Measurements from ENCODE around the gene MCF2L2. TPM values are rescaled to one million over a fixed set of nuclear protein-coding genes. Genes with fewer than 3 reads are reported as not detected.
"Not testable (repeated sequence)": the region's sequence is repeated elsewhere in the genome, so short reads cannot be mapped to it uniquely, and the experiment has no call there.

The MCF2L2 gene
- total and polyA plus RNA-seq, 9 donors = 0.12 to 2.2 (median 0.61) TPM

DNA sequence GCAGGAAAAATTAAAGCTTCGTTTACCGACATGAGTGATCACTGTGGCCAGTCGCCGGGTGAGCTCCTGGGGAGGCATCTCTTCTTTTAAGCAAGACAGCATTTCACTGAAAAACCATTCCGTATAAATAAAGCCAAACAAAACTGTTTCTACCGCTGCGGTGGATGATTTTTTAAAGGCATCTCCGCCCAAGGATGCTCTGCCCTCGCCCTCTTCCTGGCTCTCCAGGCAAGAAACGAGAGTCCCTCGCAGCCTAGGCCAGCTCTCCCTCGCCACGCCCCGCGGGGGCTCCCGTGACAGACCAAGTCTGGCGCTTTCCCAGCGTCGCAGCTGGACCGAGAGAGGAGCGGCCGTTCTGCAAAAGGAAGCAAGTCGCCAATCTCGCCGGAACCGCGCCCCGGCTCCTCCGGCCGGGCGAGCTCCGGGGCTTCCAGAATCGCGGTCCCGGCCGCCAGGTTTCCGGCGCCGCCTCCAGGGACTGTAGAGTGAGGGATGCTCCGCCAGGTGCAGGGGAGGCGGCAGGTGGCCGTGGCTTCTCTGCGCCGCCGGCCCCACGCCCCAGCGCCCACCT is 458 bp downstream of the MCF2L2 start:
- no peaks in the 10 kb centered on the region for H3K36me3 ChIP-seq
- H3K9me3 ChIP-seq = peaks cover 0 to 4% of the 10 kb centered on the region in 2 donors
- peaks cover 3% of the 10 kb centered on the region for H3K4me1 ChIP-seq (ENCODE audit: insufficient read depth)
- TF ChIP-seq, protein P1, sequence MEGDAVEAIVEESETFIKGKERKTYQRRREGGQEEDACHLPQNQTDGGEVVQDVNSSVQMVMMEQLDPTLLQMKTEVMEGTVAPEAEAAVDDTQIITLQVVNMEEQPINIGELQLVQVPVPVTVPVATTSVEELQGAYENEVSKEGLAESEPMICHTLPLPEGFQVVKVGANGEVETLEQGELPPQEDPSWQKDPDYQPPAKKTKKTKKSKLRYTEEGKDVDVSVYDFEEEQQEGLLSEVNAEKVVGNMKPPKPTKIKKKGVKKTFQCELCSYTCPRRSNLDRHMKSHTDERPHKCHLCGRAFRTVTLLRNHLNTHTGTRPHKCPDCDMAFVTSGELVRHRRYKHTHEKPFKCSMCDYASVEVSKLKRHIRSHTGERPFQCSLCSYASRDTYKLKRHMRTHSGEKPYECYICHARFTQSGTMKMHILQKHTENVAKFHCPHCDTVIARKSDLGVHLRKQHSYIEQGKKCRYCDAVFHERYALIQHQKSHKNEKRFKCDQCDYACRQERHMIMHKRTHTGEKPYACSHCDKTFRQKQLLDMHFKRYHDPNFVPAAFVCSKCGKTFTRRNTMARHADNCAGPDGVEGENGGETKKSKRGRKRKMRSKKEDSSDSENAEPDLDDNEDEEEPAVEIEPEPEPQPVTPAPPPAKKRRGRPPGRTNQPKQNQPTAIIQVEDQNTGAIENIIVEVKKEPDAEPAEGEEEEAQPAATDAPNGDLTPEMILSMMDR (IDR thresholded peaks at IDR 0.05) = no peak
- no peak for TF ChIP-seq POLR2A (IDR thresholded peaks at IDR 0.05)
- no peak for TF ChIP-seq EP300 (IDR thresholded peaks at IDR 0.05)
- DNase-seq = peak; percentile 32 to 64 (median 47)
- intact Hi-C loops (cut with DNase I) = no loop called here
- no peak overlapping the region for H3K27ac ChIP-seq
- no peaks in the 10 kb centered on the region for H3K27me3 ChIP-seq
- WGBS, 3 donors = 0 to 1% (median 1%) methylated on average over 46 to 47 of the region's 47 CpGs
- H3K4me3 ChIP-seq = peak overlapping the region; percentile 41

GRCh38 chr3:183427196-183427875 is 1.1 kb downstream of the MCF2L2 start:
- Histone ChIP-seq H3K27ac (no peak overlapping the region), H3K4me3 (peak overlapping the region; percentile 41), H3K4me1 (ENCODE audit: insufficient read depth) (peaks cover 3% of the 10 kb centered on the region), H3K9me3 (peaks cover 0 to 4% of the 10 kb centered on the region in 2 donors), H3K36me3 (no peaks in the 10 kb centered on the region), H3K27me3 (no peaks in the 10 kb centered on the region)
- WGBS, 3 donors = 31 to 42% (median 37%) methylated on average over 17 to 28 of the region's 28 CpGs
- intact Hi-C loops (cut with DNase I) = no loop called here
- DNase-seq = no peak
- no peak for TF ChIP-seq POLR2A (IDR thresholded peaks at IDR 0.05)
- TF ChIP-seq, protein P1 (IDR thresholded peaks at IDR 0.05) = no peak
- no peak for TF ChIP-seq EP300 (IDR thresholded peaks at IDR 0.05)

- DNase-seq; H3K27ac ChIP-seq; H3K27me3 ChIP-seq; intact Hi-C loops (cut with DNase I); H3K9me3 ChIP-seq; H3K36me3 ChIP-seq; H3K4me3 ChIP-seq; H3K4me1 ChIP-seq (ENCODE audit: insufficient read depth): not testable (repeated sequence)
- WGBS, 3 donors = 98 to 100% (median 100%) methylated on average over 2 of the region's 2 CpGs
Measured at GRCh38 chr3:183418807-183419206, 9.6 kb downstream of the MCF2L2 start.

- intact Hi-C loops (cut with DNase I) = no loop called here
- H3K27ac ChIP-seq = no peak overlapping the region
- WGBS, 3 donors = 58 to 62% (median 59%) methylated on average over 3 of the region's 3 CpGs
- no peak overlapping the region for H3K4me3 ChIP-seq
- H3K9me3 ChIP-seq = no peaks in the 10 kb centered on the region
- no peaks in the 10 kb centered on the region for H3K4me1 ChIP-seq (ENCODE audit: insufficient read depth)
- H3K27me3 ChIP-seq = no peaks in the 10 kb centered on the region
- TF ChIP-seq, protein P1 (IDR thresholded peaks at IDR 0.05) = no peak
- TF ChIP-seq POLR2A (IDR thresholded peaks at IDR 0.05) (no peak), EP300 (IDR thresholded peaks at IDR 0.05) (no peak)
- H3K36me3 ChIP-seq = no peaks in the 10 kb centered on the region
- DNase-seq = no peak
Measured at GRCh38 chr3:183411216-183411922, 17.1 kb downstream of the MCF2L2 start.

DNA sequence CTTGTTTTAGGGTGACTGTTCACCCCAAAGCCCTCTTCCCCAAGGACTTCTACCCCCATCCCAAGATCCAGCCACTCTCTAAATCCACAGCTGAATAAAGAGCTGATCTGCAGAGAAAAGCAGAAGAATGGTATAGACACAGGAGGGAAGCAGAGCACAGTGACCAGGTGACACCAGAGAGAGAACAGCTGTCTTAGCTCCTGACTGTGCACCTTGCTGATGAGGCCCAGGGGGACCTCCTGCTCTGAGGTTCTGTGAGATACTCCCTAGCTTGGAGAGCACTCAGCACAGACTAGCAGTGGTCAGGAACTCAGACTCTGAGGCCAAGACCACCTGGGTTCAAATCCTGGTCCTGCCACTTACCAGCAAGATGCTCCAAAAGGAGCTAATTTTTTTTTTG is 17.7 kb downstream of the MCF2L2 start:
- no peaks in the 10 kb centered on the region for H3K36me3 ChIP-seq
- DNase-seq = no peak
- intact Hi-C loops (cut with DNase I) = no loop called here
- no peaks in the 10 kb centered on the region for H3K4me1 ChIP-seq (ENCODE audit: insufficient read depth)
- no peak overlapping the region for H3K27ac ChIP-seq
- H3K9me3 ChIP-seq = no peaks in the 10 kb centered on the region
- H3K27me3 ChIP-seq = no peaks in the 10 kb centered on the region
- H3K4me3 ChIP-seq = no peak overlapping the region
- TF ChIP-seq EP300 (IDR thresholded peaks at IDR 0.05) = no peak
- no peak for TF ChIP-seq POLR2A (IDR thresholded peaks at IDR 0.05)
- TF ChIP-seq, protein P1 (IDR thresholded peaks at IDR 0.05) = no peak
